Activated T-cell treated with anti-CD3 and anti-CD28 coated beads for 24 hours (primary cell): ENCODE data around the gene GIPC2.
"Not testable (repeated sequence)": the region's sequence is repeated elsewhere in the genome, so short reads cannot be mapped to it uniquely, and the experiment has no call there.

Experiments used
- DNase-seq: peaks from one replicate; pipeline ENCODE4 v3.0.0-alpha.2; 2020; ENCODE audit warnings: low read depth

GIPC2 gene

GRCh38 chr1:78096017-78096416, 50.3 kb downstream of the GIPC2 start:
- no peak for DNase-seq

GRCh38 chr1:78096976-78097375, 51.2 kb downstream of the GIPC2 start:
- DNase-seq = no peak

GRCh38 chr1:78101051-78101450, 55.3 kb downstream of the GIPC2 start:
- no peak for DNase-seq

GRCh38 chr1:78101514-78101913, 55.7 kb downstream of the GIPC2 start:
- no peak for DNase-seq

- DNase-seq = no peak
Measured at GRCh38 chr1:78102082-78102481, 56.3 kb downstream of the GIPC2 start.

- no peak for DNase-seq
Measured at GRCh38 chr1:78102916-78103315, 57.1 kb downstream of the GIPC2 start.

GRCh38 chr1:78104322-78104721, 58.6 kb downstream of the GIPC2 start:
- no peak for DNase-seq

GRCh38 chr1:78109659-78110058, 63.9 kb downstream of the GIPC2 start:
- DNase-seq = not testable (repeated sequence)

- no peak for DNase-seq
Measured at GRCh38 chr1:78113156-78113916, 67.6 kb downstream of the GIPC2 start.

- peak; percentile 51 for DNase-seq
Measured at GRCh38 chr1:78114034-78114956, 68.5 kb downstream of the GIPC2 start.

GRCh38 chr1:78120485-78120884, 74.7 kb downstream of the GIPC2 start:
- DNase-seq = not testable (repeated sequence)

GRCh38 chr1:78121710-78122109, 75.9 kb downstream of the GIPC2 start:
- no peak for DNase-seq

- no peak for DNase-seq
Measured at GRCh38 chr1:78122389-78122788, 76.6 kb downstream of the GIPC2 start.

GRCh38 chr1:78126506-78126905, 80.7 kb downstream of the GIPC2 start:
- DNase-seq = no peak

GRCh38 chr1:78132174-78132947, 86.6 kb downstream of the GIPC2 start:
- no peak for DNase-seq

- no peak for DNase-seq
Measured at GRCh38 chr1:78132948-78133322, 87.2 kb downstream of the GIPC2 start.

GRCh38 chr1:78136680-78137079, 90.9 kb downstream of the GIPC2 start:
- DNase-seq = no peak

GRCh38 chr1:78141531-78142231, 95.9 kb downstream of the GIPC2 start:
- no peak for DNase-seq

- no peak for DNase-seq
Measured at GRCh38 chr1:78142736-78143135, 97.0 kb downstream of the GIPC2 start.

GRCh38 chr1:78143152-78143551, 97.4 kb downstream of the GIPC2 start:
- DNase-seq = no peak

GRCh38 chr1:78143673-78144072, 97.9 kb downstream of the GIPC2 start:
- no peak for DNase-seq

- peak; percentile 20 for DNase-seq
Measured at GRCh38 chr1:78145105-78145580, 99.4 kb downstream of the GIPC2 start.
